GM23338 (cell line): Measurements from ENCODE around the gene GPR61. TPM values are rescaled to one million over a fixed set of nuclear protein-coding genes. Genes with fewer than 3 reads are reported as not detected.

Experiments used
- ATAC-seq: fragments of 200-7000 bp; cut with Tn5 transposase; 3 replicates; pipeline ENCODE4 v1.9.1; 2020
- DNase-seq: peaks from one replicate; pipeline ENCODE4 v3.0.0-alpha.2; 2015; ENCODE audit warnings: low spot score
- H2AFZ ChIP-seq: fragments of 200-600 bp; sonication (generic); 2 replicates; pipeline ENCODE4 v1.8.0; 2016; ENCODE audit warnings: antibody characterized with exemption, mild to moderate bottlenecking, moderate library complexity
- H3F3A ChIP-seq: fragments of 200-600 bp; sonication (generic); replicated peaks from 2 replicates; pipeline ENCODE4 v1.8.0; 2017; ENCODE audit warnings: antibody characterized with exemption, mixed run types, low read depth
- H3K27ac ChIP-seq: fragments of 200-600 bp; sonication (generic); 2 replicates; pipeline ENCODE4 v1.6.1; 2016; ENCODE audit warnings: low read depth
- H3K27me3 ChIP-seq: fragments of 200-600 bp; sonication (generic); 2 replicates; pipeline ENCODE4 v1.8.0; 2016; ENCODE audit warnings: mild to moderate bottlenecking, mixed run types, moderate library complexity; ENCODE audit not compliant: insufficient read depth
- H3K36me3 ChIP-seq: fragments of 200-600 bp; sonication (generic); 2 replicates; pipeline ENCODE4 v1.8.0; 2016; ENCODE audit warnings: mild to moderate bottlenecking; ENCODE audit not compliant: insufficient read depth
- H3K4me1 ChIP-seq: fragments of 200-600 bp; sonication (generic); 2 replicates; pipeline ENCODE4 v1.8.0; 2016; ENCODE audit warnings: mild to moderate bottlenecking, moderate library complexity; ENCODE audit not compliant: insufficient read depth
- H3K4me2 ChIP-seq: fragments of 200-600 bp; sonication (generic); 2 replicates; pipeline ENCODE4 v1.7.1; 2017; ENCODE audit warnings: mixed run types
- H3K4me3 ChIP-seq: fragments of 200-600 bp; sonication (generic); 2 replicates; pipeline ENCODE4 v1.6.1; 2016; ENCODE audit warnings: mixed run types
- H3K79me2 ChIP-seq: fragments of 200-600 bp; sonication (generic); replicated peaks from 2 replicates; pipeline ENCODE4 v1.8.0; 2017; ENCODE audit warnings: mild to moderate bottlenecking; ENCODE audit not compliant: insufficient read depth
- H3K9me2 ChIP-seq: fragments of 200-600 bp; sonication (generic); 2 replicates; pipeline ENCODE4 v1.8.0; 2017; ENCODE audit not compliant: insufficient read depth
- H4K20me1 ChIP-seq: fragments of 200-600 bp; sonication (generic); replicated peaks from 2 replicates; pipeline ENCODE4 v1.8.0; 2017; ENCODE audit warnings: mild to moderate bottlenecking; ENCODE audit not compliant: insufficient read depth
- H3K27ac Mint-ChIP-seq: 2 replicates; pipeline ENCODE4 v1.8.0; 2020; ENCODE audit warnings: inconsistent platforms, mild to moderate bottlenecking, moderate library complexity, mixed read lengths
- H3K27me3 Mint-ChIP-seq: 3 replicates; pipeline ENCODE4 v1.8.0; 2022; ENCODE audit warnings: low read depth, mild to moderate bottlenecking, moderate library complexity, mixed read lengths, inconsistent platforms; ENCODE audit not compliant: insufficient read depth, poor library complexity
- H3K36me3 Mint-ChIP-seq: 3 replicates; pipeline ENCODE4 v1.8.0; 2021; ENCODE audit warnings: low read depth, mild to moderate bottlenecking, inconsistent platforms, moderate library complexity, mixed read lengths
- H3K4me1 Mint-ChIP-seq: 3 replicates; pipeline ENCODE4 v1.8.0; 2020; ENCODE audit warnings: mild to moderate bottlenecking, inconsistent platforms, mixed read lengths
- H3K4me3 Mint-ChIP-seq: 3 replicates; pipeline ENCODE4 v1.8.0; 2021; ENCODE audit warnings: moderate library complexity, mild to moderate bottlenecking, inconsistent platforms, mixed read lengths
- H3K9me3 Mint-ChIP-seq: 3 replicates; pipeline ENCODE4 v1.8.0; 2020; ENCODE audit warnings: moderate library complexity, mild to moderate bottlenecking, inconsistent platforms, mixed read lengths
- CREB1 ChIP-seq: fragments of 250-450 bp; sonication (Bioruptor Pico); IDR thresholded peaks from 2 replicates; pipeline ENCODE4 v1.5.0; 2020; ENCODE audit warnings: low read depth, mild to moderate bottlenecking, moderate library complexity
- CTCF ChIP-seq, 2 experiments: fragments of 200-600 bp in 1 of 2; sonication (generic) in 1 of 2; conservative IDR thresholded peaks; 2 replicates each; pipeline versions ENCODE4 v1.5.1 to v1.6.1; 2016 to 2017; ENCODE audit warnings: antibody characterized with exemption in 2 of 2, low read depth in 2 of 2, mild to moderate bottlenecking in 2 of 2, moderate library complexity in 1 of 2
- ETS1 ChIP-seq: IDR thresholded peaks from 2 replicates; pipeline ENCODE4 v1.6.1; 2016; ENCODE audit warnings: antibody characterized with exemption
- EZH2 ChIP-seq: fragments of 200-600 bp; sonication (generic); IDR thresholded peaks from one replicate; pipeline ENCODE4 v1.8.0; 2017; ENCODE audit warnings: antibody characterized with exemption, mild to moderate bottlenecking, low read depth; ENCODE audit not compliant: unreplicated experiment
- EZH2phosphoT487 ChIP-seq: fragments of 200-600 bp; sonication (generic); IDR thresholded peaks from one replicate; pipeline ENCODE4 v1.8.1; 2018; ENCODE audit warnings: antibody characterized with exemption; ENCODE audit not compliant: unreplicated experiment
- JUNB ChIP-seq: IDR thresholded peaks from one replicate; pipeline ENCODE4 v1.6.1; 2016; ENCODE audit warnings: antibody characterized with exemption; ENCODE audit not compliant: unreplicated experiment
- NANOG ChIP-seq: IDR thresholded peaks from 2 replicates; pipeline ENCODE4 v1.6.1; 2016; ENCODE audit warnings: antibody characterized with exemption, borderline replicate concordance
- POLR2AphosphoS5 ChIP-seq: IDR thresholded peaks from 2 replicates; pipeline ENCODE4 v1.6.1; 2016; ENCODE audit warnings: antibody characterized with exemption, low read depth
- REST ChIP-seq: IDR thresholded peaks from one replicate; pipeline ENCODE4 v1.6.1; 2018; ENCODE audit warnings: antibody characterized with exemption; ENCODE audit not compliant: unreplicated experiment
- ZNF114 ChIP-seq: fragments of 250-450 bp; sonication (Bioruptor Pico); IDR thresholded peaks from 2 replicates; pipeline ENCODE4 v1.5.0; 2020; ENCODE audit warnings: mild to moderate bottlenecking, moderate library complexity
- polyA plus RNA-seq: library from polyadenylated mRNA; unstranded; fragments of >200 nt; fragmentation: Nextera tagmentation; extraction: Ambion mirVana; gene quantifications from 2 replicates; pipeline ENCODE4 v1.2.1, GENCODE V29; 2016
- total RNA-seq: library from RNA; depleted of rRNA; stranded (reverse); fragments of >200 nt; shearing (Covaris generic); gene quantifications from 2 replicates; pipeline ENCODE4 v1.2.3, GENCODE V29; 2014

GPR61 gene
- total and polyA plus RNA-seq, 2 experiments from 2014 or later: 0.13 TPM; not detected in 1

- Histone ChIP-seq H4K20me1 (no peaks in the 10 kb centered on the region), H3K4me1 (peaks cover 4% of the 10 kb centered on the region; the same call in 1 of the 2 replicates), H3K4me3 (no peak overlapping the region), H3K27me3 (no peaks in the 10 kb centered on the region), H3K36me3 (no peaks in the 10 kb centered on the region), H3K79me2 (no peaks in the 10 kb centered on the region), H2AFZ (peak overlapping the region; percentile 56; the same call in 1 of the 2 replicates), H3K9me2 (no peaks in the 10 kb centered on the region), H3K27ac (no peak overlapping the region), H3F3A (no peaks in the 10 kb centered on the region), H3K4me2 (no peak overlapping the region)
- Mint-ChIP-seq H3K27me3 (peaks cover 13% of the 10 kb centered on the region), H3K4me3 (no peak overlapping the region), H3K4me1 (peaks cover 12% of the 10 kb centered on the region; the same call in 2 of the 3 replicates), H3K9me3 (no peaks in the 10 kb centered on the region; the same call in 2 of the 3 replicates), H3K27ac (no peak overlapping the region), H3K36me3 (no peaks in the 10 kb centered on the region)
- no peak for ATAC-seq
- no peak for DNase-seq
- 0 out of 4 replicates have a peak, but pooled peaks of 1 of the 2 experiments have one; percentile 11 for TF ChIP-seq CTCF (conservative IDR thresholded peaks at IDR 0.05; ENCODE audit: low read depth in 2 of 2)
- no peak for TF ChIP-seq JUNB
Measured at GRCh38 chr1:109530457-109531087, 9.1 kb upstream of the GPR61 start.

- no peak overlapping the region for H2AFZ ChIP-seq
- H3F3A ChIP-seq: no peaks in the 10 kb centered on the region
- Mint-ChIP-seq H3K36me3 (no peaks in the 10 kb centered on the region), H3K9me3 (no peaks in the 10 kb centered on the region; the same call in 2 of the 3 replicates), H3K4me1 (peaks cover 12% of the 10 kb centered on the region; the same call in 2 of the 3 replicates), H3K4me3 (no peak overlapping the region), H3K27ac (no peak overlapping the region), H3K27me3 (peaks cover 13% of the 10 kb centered on the region)
- H3K79me2 ChIP-seq: no peaks in the 10 kb centered on the region
- ATAC-seq (no peak), DNase-seq (no peak)
- no peak overlapping the region for H3K4me3 ChIP-seq
- no peak overlapping the region for H3K27ac ChIP-seq
- H4K20me1 ChIP-seq: no peaks in the 10 kb centered on the region
- peaks cover 4% of the 10 kb centered on the region; the same call in 1 of the 2 replicates for H3K4me1 ChIP-seq
- no peaks in the 10 kb centered on the region for H3K27me3 ChIP-seq
- no peak overlapping the region for H3K4me2 ChIP-seq
- no peaks in the 10 kb centered on the region for H3K36me3 ChIP-seq
- no peaks in the 10 kb centered on the region for H3K9me2 ChIP-seq
- TF ChIP-seq EZH2phosphoT487 (no peak), ETS1 (no peak), CREB1 (CRISPR knock-in tag) (no peak), CTCF (conservative IDR thresholded peaks at IDR 0.05; ENCODE audit: low read depth in 2 of 2) (no peak), POLR2AphosphoS5 (no peak), EZH2 (no peak), REST (no peak), NANOG (no peak), ZNF114 (no peak)
Measured at GRCh38 chr1:109531380-109531779, 8.3 kb upstream of the GPR61 start.
